ENCODE measurements around the gene DOCK4.

DNA sequence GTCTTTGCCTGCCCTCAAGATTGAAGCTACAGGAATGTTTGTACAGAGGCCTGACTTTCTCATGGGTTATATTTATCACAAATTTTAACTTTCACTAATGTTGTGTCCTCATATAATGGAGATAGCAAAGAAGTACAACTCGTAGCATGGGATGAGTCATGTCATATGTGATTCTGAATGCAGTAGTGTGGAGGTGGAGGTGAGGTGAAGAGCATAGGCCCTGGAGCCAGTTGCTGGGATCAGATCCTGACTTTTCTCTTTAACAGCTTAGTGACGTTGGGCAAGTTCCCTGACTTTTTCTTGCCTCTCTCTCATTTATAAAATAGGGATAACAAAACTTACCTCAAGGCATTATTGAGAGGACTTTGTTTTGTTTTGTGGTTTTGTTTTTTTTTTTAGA, 511.8 kb downstream of the DOCK4 start:
- TF ChIP-seq, protein P1, sequence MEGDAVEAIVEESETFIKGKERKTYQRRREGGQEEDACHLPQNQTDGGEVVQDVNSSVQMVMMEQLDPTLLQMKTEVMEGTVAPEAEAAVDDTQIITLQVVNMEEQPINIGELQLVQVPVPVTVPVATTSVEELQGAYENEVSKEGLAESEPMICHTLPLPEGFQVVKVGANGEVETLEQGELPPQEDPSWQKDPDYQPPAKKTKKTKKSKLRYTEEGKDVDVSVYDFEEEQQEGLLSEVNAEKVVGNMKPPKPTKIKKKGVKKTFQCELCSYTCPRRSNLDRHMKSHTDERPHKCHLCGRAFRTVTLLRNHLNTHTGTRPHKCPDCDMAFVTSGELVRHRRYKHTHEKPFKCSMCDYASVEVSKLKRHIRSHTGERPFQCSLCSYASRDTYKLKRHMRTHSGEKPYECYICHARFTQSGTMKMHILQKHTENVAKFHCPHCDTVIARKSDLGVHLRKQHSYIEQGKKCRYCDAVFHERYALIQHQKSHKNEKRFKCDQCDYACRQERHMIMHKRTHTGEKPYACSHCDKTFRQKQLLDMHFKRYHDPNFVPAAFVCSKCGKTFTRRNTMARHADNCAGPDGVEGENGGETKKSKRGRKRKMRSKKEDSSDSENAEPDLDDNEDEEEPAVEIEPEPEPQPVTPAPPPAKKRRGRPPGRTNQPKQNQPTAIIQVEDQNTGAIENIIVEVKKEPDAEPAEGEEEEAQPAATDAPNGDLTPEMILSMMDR (conservative IDR thresholded peaks at IDR 0.05; ENCODE audit: low read length), result no peak
- no peak for TF ChIP-seq EZH2phosphoT487 (IDR thresholded peaks at IDR 0.05; ENCODE audit: borderline replicate concordance)
